ENCODE measurements around the gene SDR9C7. TPM values are rescaled to one million over a fixed set of nuclear protein-coding genes. Genes with fewer than 3 reads are reported as not detected.

Gene SDR9C7
- total RNA-seq, 1 donor from 2014 or later = not detected

GRCh38 chr12:56957229-56958052 is 23.2 kb upstream of the SDR9C7 start, which contains the start of gene RDH16:
RDH16 (minus strand) TSS chr12:56957608; CDS start chr12:56957462, 146 bp downstream.
- no peaks in the 10 kb centered on the region for H3K36me3 ChIP-seq
- TF ChIP-seq, protein P1, sequence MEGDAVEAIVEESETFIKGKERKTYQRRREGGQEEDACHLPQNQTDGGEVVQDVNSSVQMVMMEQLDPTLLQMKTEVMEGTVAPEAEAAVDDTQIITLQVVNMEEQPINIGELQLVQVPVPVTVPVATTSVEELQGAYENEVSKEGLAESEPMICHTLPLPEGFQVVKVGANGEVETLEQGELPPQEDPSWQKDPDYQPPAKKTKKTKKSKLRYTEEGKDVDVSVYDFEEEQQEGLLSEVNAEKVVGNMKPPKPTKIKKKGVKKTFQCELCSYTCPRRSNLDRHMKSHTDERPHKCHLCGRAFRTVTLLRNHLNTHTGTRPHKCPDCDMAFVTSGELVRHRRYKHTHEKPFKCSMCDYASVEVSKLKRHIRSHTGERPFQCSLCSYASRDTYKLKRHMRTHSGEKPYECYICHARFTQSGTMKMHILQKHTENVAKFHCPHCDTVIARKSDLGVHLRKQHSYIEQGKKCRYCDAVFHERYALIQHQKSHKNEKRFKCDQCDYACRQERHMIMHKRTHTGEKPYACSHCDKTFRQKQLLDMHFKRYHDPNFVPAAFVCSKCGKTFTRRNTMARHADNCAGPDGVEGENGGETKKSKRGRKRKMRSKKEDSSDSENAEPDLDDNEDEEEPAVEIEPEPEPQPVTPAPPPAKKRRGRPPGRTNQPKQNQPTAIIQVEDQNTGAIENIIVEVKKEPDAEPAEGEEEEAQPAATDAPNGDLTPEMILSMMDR (IDR thresholded peaks at IDR 0.05) = no peak
- no peak within 1 kb of the TSS for H3K4me3 ChIP-seq
- H3K4me1 ChIP-seq = no peaks in the 10 kb centered on the region
- DNase-seq (ENCODE audit: low spot score in 2 of 2) = no peak
- no peaks in the 10 kb centered on the region for H3K27me3 ChIP-seq
- intact Hi-C loops (cut with DNase I) = no loop called here
- H3K9me3 ChIP-seq = peaks cover 0 to 7% of the 10 kb centered on the region in 2 donors
- H3K27ac ChIP-seq = no peak within 1 kb of the TSS

GRCh38 chr12:56955631-56956256 is 21.5 kb upstream of the SDR9C7 start:
- H3K27ac ChIP-seq = no peak overlapping the region
- H3K4me1 ChIP-seq = no peaks in the 10 kb centered on the region
- H3K9me3 ChIP-seq = peaks cover 0 to 7% of the 10 kb centered on the region in 2 donors
- no peak overlapping the region for H3K4me3 ChIP-seq
- H3K36me3 ChIP-seq = no peaks in the 10 kb centered on the region
- H3K27me3 ChIP-seq = no peaks in the 10 kb centered on the region
- intact Hi-C loops (cut with DNase I) = no loop called here
- no peak for DNase-seq (ENCODE audit: low spot score in 2 of 2)
- TF ChIP-seq, protein P1 (IDR thresholded peaks at IDR 0.05) = no peak

DNA sequence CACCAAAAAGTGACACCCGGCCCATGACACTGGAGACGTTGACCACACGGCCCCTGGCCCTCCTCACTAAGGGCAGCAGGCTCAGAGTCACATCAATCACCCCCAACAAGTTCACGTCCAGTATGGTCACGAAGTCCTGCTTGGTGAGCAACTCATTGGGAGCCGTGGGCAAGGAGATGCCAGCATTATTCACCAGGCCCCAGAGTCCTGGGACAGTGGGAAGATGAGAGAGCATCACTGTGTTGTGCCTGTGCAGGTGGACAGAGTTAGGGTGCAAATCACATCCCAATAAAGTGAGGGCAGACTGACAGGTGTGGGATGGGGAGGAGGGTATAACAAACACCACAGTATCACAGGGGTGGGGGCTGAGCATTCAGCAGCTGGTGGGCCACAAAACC is 20.7 kb upstream of the SDR9C7 start:
- TF ChIP-seq, protein P1 (IDR thresholded peaks at IDR 0.05) = no peak
- Histone ChIP-seq H3K36me3 (no peaks in the 10 kb centered on the region), H3K4me3 (no peak overlapping the region), H3K27me3 (no peaks in the 10 kb centered on the region), H3K27ac (no peak overlapping the region), H3K9me3 (peaks cover 0 to 7% of the 10 kb centered on the region in 2 donors), H3K4me1 (no peaks in the 10 kb centered on the region)
- DNase-seq (ENCODE audit: low spot score in 2 of 2) = no peak
- intact Hi-C loops (cut with DNase I) = no loop called here

- Histone ChIP-seq H3K9me3 (peaks cover 0 to 4% of the 10 kb centered on the region in 2 donors), H3K27ac (no peak overlapping the region), H3K36me3 (no peaks in the 10 kb centered on the region), H3K4me1 (no peaks in the 10 kb centered on the region), H3K27me3 (no peaks in the 10 kb centered on the region), H3K4me3 (no peak overlapping the region)
- DNase-seq (ENCODE audit: low spot score in 2 of 2) = no peak
- TF ChIP-seq, protein P1 (IDR thresholded peaks at IDR 0.05) = no peak
- intact Hi-C loops (cut with DNase I) = no loop called here
These were observed 20.1 kb upstream of the SDR9C7 start for GRCh38 chr12:56954057-56954957.

GRCh38 chr12:56953314-56953713 is 19.1 kb upstream of the SDR9C7 start:
- no peak for DNase-seq (ENCODE audit: low spot score in 2 of 2)
- intact Hi-C loops (cut with DNase I) = no loop called here
- no peaks in the 10 kb centered on the region for H3K4me1 ChIP-seq
- H3K9me3 ChIP-seq = peaks cover 0 to under 1% of the 10 kb centered on the region in 2 donors
- no peaks in the 10 kb centered on the region for H3K27me3 ChIP-seq
- H3K4me3 ChIP-seq = no peak overlapping the region
- no peaks in the 10 kb centered on the region for H3K36me3 ChIP-seq
- TF ChIP-seq, protein P1 (IDR thresholded peaks at IDR 0.05) = no peak
- no peak overlapping the region for H3K27ac ChIP-seq
